Nephron progenitor cell (in vitro differentiated cells): ENCODE results near the gene TIMM17A.

Source experiments
- DNase-seq: peaks from one replicate; pipeline ENCODE4 v3.0.0; 2021
- H3K27ac Mint-ChIP-seq: 2 replicates; pipeline ENCODE4 v1.8.0; 2021; ENCODE audit warnings: mild to moderate bottlenecking, moderate library complexity, mixed read lengths
- H3K27me3 Mint-ChIP-seq: 2 replicates; pipeline ENCODE4 v1.8.0; 2021; ENCODE audit warnings: mild to moderate bottlenecking, low read depth, mixed read lengths; ENCODE audit not compliant: poor library complexity
- H3K36me3 Mint-ChIP-seq: 2 replicates; pipeline ENCODE4 v1.8.0; 2021; ENCODE audit warnings: low read depth, mixed read lengths
- H3K4me1 Mint-ChIP-seq: 2 replicates; pipeline ENCODE4 v1.8.0; 2021; ENCODE audit warnings: mixed read lengths
- H3K4me3 Mint-ChIP-seq: 2 replicates; pipeline ENCODE4 v1.8.0; 2021; ENCODE audit warnings: mild to moderate bottlenecking, moderate library complexity, mixed read lengths
- H3K9me3 Mint-ChIP-seq: 2 replicates; pipeline ENCODE4 v1.8.0; 2021; ENCODE audit warnings: mild to moderate bottlenecking, moderate library complexity, mixed read lengths
- CTCF ChIP-seq: fragments of 200-600 bp; sonication (generic); IDR thresholded peaks from 2 replicates; pipeline ENCODE4 v1.5.0; 2021; ENCODE audit warnings: antibody characterized with exemption

Gene TIMM17A

GRCh38 chr1:201942129-201942495 lies 13.2 kb upstream of the TIMM17A start:
- H3K27me3 Mint-ChIP-seq: peaks cover 6% of the 10 kb centered on the region
- H3K27ac Mint-ChIP-seq: peak overlapping the region; percentile 99
- peaks cover 4% of the 10 kb centered on the region for H3K36me3 Mint-ChIP-seq
- H3K9me3 Mint-ChIP-seq: no peaks in the 10 kb centered on the region
- no peak for TF ChIP-seq CTCF
- DNase-seq: no peak
- peaks cover 91% of the 10 kb centered on the region for H3K4me1 Mint-ChIP-seq
- peak overlapping the region; percentile 78 for H3K4me3 Mint-ChIP-seq

- Mint-ChIP-seq H3K27ac (no peak overlapping the region), H3K36me3 (no peaks in the 10 kb centered on the region), H3K4me1 (peaks cover 91% of the 10 kb centered on the region), H3K9me3 (no peaks in the 10 kb centered on the region), H3K27me3 (peaks cover 20% of the 10 kb centered on the region), H3K4me3 (peak overlapping the region; percentile 88)
- no peak for DNase-seq
- TF ChIP-seq CTCF: no peak
Observed at GRCh38 chr1:201944002-201944401, 11.3 kb upstream of the TIMM17A start.

GRCh38 chr1:201944639-201945038 lies 10.7 kb upstream of the TIMM17A start:
- peaks cover 91% of the 10 kb centered on the region for H3K4me1 Mint-ChIP-seq
- no peak for TF ChIP-seq CTCF
- no peaks in the 10 kb centered on the region for H3K36me3 Mint-ChIP-seq

GRCh38 chr1:201945157-201945556 lies 10.1 kb upstream of the TIMM17A start:
- Mint-ChIP-seq H3K9me3 (no peaks in the 10 kb centered on the region), H3K27me3 (peaks cover 21% of the 10 kb centered on the region), H3K4me3 (peak overlapping the region; percentile 88), H3K36me3 (no peaks in the 10 kb centered on the region), H3K4me1 (peaks cover 91% of the 10 kb centered on the region), H3K27ac (no peak overlapping the region)
- no peak for DNase-seq
- peak; percentile 23 for TF ChIP-seq CTCF

More at GRCh38 chr1:201944639-201945038, 10.7 kb upstream of the TIMM17A start:
- DNase-seq: no peak
- Mint-ChIP-seq H3K27ac (no peak overlapping the region), H3K9me3 (no peaks in the 10 kb centered on the region), H3K27me3 (peaks cover 21% of the 10 kb centered on the region), H3K4me3 (peak overlapping the region; percentile 88)

- H3K27me3 Mint-ChIP-seq: peaks cover 21% of the 10 kb centered on the region
- peaks cover 91% of the 10 kb centered on the region for H3K4me1 Mint-ChIP-seq
- no peak for DNase-seq
- no peak for TF ChIP-seq CTCF
- no peaks in the 10 kb centered on the region for H3K9me3 Mint-ChIP-seq
- H3K27ac Mint-ChIP-seq: no peak overlapping the region
- no peaks in the 10 kb centered on the region for H3K36me3 Mint-ChIP-seq
- peak overlapping the region; percentile 88 for H3K4me3 Mint-ChIP-seq
Observed at GRCh38 chr1:201945863-201946223, 9.5 kb upstream of the TIMM17A start.

- Mint-ChIP-seq H3K36me3 (no peaks in the 10 kb centered on the region), H3K4me1 (peaks cover 89% of the 10 kb centered on the region), H3K4me3 (peak within 1 kb of the TSS; percentile 88), H3K9me3 (no peaks in the 10 kb centered on the region), H3K27ac (peak within 1 kb of the TSS; percentile 79), H3K27me3 (peaks cover 21% of the 10 kb centered on the region)
- DNase-seq: peak; percentile 91
- TF ChIP-seq CTCF: no peak
Observed at GRCh38 chr1:201946224-201946908, 8.9 kb upstream of the TIMM17A start, which contains the start of gene LMOD1. Gene LMOD1 (minus strand): TSS chr1:201946548. CDS start chr1:201946340, 208 bp downstream.
